Measurements from ENCODE around the gene ABCC4. TPM values are rescaled to one million over a fixed set of nuclear protein-coding genes. Genes with fewer than 3 reads are reported as not detected.
"Not testable (repeated sequence)": the region's sequence is repeated elsewhere in the genome, so short reads cannot be mapped to it uniquely, and the experiment has no call there.

ABCC4 gene
- total RNA-seq, 1 donor from 2014 or later: 21.7 TPM

- H3K4me1 Mint-ChIP-seq (ENCODE audit: unreplicated experiment): peaks cover 38% of the 10 kb centered on the region
- H3K9me3 Mint-ChIP-seq: peaks cover 5% of the 10 kb centered on the region
- H3K4me3 Mint-ChIP-seq: no peak overlapping the region
- no peak for TF ChIP-seq CTCF (conservative IDR thresholded peaks at IDR 0.05)
- H3K27me3 Mint-ChIP-seq: no peaks in the 10 kb centered on the region
- peaks cover 15% of the 10 kb centered on the region for H3K36me3 Mint-ChIP-seq
- H3K27ac Mint-ChIP-seq: no peak overlapping the region
- no peak for DNase-seq (ENCODE audit: extremely low spot score, unreplicated experiment)
Measured at GRCh38 chr13:95269756-95270155, 31.5 kb downstream of the ABCC4 start.

- Mint-ChIP-seq H3K4me1 (ENCODE audit: unreplicated experiment) (peaks cover 28% of the 10 kb centered on the region), H3K36me3 (peaks cover 17% of the 10 kb centered on the region), H3K27ac (peak overlapping the region; percentile 25)
- H3K4me3 Mint-ChIP-seq; H3K9me3 Mint-ChIP-seq; H3K27me3 Mint-ChIP-seq; DNase-seq (ENCODE audit: extremely low spot score, unreplicated experiment): not testable (repeated sequence)
Measured at GRCh38 chr13:95268343-95269065, 32.7 kb downstream of the ABCC4 start.

- H3K27me3 Mint-ChIP-seq: no peaks in the 10 kb centered on the region
- TF ChIP-seq CTCF (conservative IDR thresholded peaks at IDR 0.05): no peak
- peaks cover 28% of the 10 kb centered on the region for H3K4me1 Mint-ChIP-seq (ENCODE audit: unreplicated experiment)
- H3K36me3 Mint-ChIP-seq: peaks cover 19% of the 10 kb centered on the region
- no peak for DNase-seq (ENCODE audit: extremely low spot score, unreplicated experiment)
- no peak overlapping the region for H3K4me3 Mint-ChIP-seq
- peak overlapping the region; percentile 25 for H3K27ac Mint-ChIP-seq
- H3K9me3 Mint-ChIP-seq: peaks cover 5% of the 10 kb centered on the region
Measured at GRCh38 chr13:95267662-95268342, 33.4 kb downstream of the ABCC4 start.

GRCh38 chr13:95264225-95264624 is 37.0 kb downstream of the ABCC4 start:
- Mint-ChIP-seq H3K27ac (no peak overlapping the region), H3K27me3 (no peaks in the 10 kb centered on the region), H3K36me3 (peaks cover 20% of the 10 kb centered on the region), H3K4me3 (no peak overlapping the region), H3K4me1 (ENCODE audit: unreplicated experiment) (peaks cover 13% of the 10 kb centered on the region), H3K9me3 (peaks cover 5% of the 10 kb centered on the region)
- no peak for DNase-seq (ENCODE audit: extremely low spot score, unreplicated experiment)
- no peak for TF ChIP-seq CTCF (conservative IDR thresholded peaks at IDR 0.05)

GRCh38 chr13:95262837-95263384 is 38.3 kb downstream of the ABCC4 start:
- Mint-ChIP-seq H3K36me3 (peaks cover 27% of the 10 kb centered on the region), H3K4me3 (no peak overlapping the region), H3K4me1 (ENCODE audit: unreplicated experiment) (peaks cover 18% of the 10 kb centered on the region), H3K27ac (no peak overlapping the region), H3K9me3 (peaks cover 11% of the 10 kb centered on the region), H3K27me3 (no peaks in the 10 kb centered on the region)
- TF ChIP-seq CTCF (conservative IDR thresholded peaks at IDR 0.05): no peak
- DNase-seq (ENCODE audit: extremely low spot score, unreplicated experiment): no peak

- Mint-ChIP-seq H3K27ac (no peak overlapping the region), H3K27me3 (no peaks in the 10 kb centered on the region), H3K4me3 (no peak overlapping the region), H3K9me3 (peaks cover 11% of the 10 kb centered on the region), H3K36me3 (peaks cover 29% of the 10 kb centered on the region), H3K4me1 (ENCODE audit: unreplicated experiment) (peaks cover 13% of the 10 kb centered on the region)
- TF ChIP-seq CTCF (conservative IDR thresholded peaks at IDR 0.05): no peak
- no peak for DNase-seq (ENCODE audit: extremely low spot score, unreplicated experiment)
Measured at GRCh38 chr13:95261956-95262355, 39.3 kb downstream of the ABCC4 start.
